GM12872 (cell line): ENCODE measurements around the gene LDLRAD4.

Experiments used
- TF ChIP-seq, protein P1 (sequence below): IDR thresholded peaks from 3 replicates; pipeline ENCODE4 v1.5.1; 2011; ENCODE audit warnings: low read depth, mild to moderate bottlenecking, low read length, moderate library complexity; ENCODE audit not compliant: insufficient read depth

Gene LDLRAD4

DNA sequence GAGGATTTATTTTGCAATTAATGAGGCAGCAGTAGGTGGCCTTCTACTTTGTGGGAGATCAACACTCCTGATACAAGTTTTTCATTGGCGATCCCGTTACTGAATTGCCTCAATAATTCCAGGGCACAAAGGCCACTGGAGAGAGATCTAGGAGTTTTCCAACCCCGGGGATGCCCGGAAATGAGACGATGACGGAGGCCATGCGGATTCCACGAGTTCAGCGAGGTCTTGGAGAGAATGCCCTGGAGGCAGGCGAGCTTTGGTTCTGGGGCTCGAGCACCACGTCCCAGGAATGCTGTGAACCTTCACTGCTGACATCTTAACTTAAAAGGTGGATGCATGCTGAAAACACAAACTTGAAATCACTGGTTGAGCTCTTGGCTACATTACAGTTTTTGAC lies 74.2 kb downstream of the LDLRAD4 start:
- TF ChIP-seq, protein P1, sequence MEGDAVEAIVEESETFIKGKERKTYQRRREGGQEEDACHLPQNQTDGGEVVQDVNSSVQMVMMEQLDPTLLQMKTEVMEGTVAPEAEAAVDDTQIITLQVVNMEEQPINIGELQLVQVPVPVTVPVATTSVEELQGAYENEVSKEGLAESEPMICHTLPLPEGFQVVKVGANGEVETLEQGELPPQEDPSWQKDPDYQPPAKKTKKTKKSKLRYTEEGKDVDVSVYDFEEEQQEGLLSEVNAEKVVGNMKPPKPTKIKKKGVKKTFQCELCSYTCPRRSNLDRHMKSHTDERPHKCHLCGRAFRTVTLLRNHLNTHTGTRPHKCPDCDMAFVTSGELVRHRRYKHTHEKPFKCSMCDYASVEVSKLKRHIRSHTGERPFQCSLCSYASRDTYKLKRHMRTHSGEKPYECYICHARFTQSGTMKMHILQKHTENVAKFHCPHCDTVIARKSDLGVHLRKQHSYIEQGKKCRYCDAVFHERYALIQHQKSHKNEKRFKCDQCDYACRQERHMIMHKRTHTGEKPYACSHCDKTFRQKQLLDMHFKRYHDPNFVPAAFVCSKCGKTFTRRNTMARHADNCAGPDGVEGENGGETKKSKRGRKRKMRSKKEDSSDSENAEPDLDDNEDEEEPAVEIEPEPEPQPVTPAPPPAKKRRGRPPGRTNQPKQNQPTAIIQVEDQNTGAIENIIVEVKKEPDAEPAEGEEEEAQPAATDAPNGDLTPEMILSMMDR: no peak

DNA sequence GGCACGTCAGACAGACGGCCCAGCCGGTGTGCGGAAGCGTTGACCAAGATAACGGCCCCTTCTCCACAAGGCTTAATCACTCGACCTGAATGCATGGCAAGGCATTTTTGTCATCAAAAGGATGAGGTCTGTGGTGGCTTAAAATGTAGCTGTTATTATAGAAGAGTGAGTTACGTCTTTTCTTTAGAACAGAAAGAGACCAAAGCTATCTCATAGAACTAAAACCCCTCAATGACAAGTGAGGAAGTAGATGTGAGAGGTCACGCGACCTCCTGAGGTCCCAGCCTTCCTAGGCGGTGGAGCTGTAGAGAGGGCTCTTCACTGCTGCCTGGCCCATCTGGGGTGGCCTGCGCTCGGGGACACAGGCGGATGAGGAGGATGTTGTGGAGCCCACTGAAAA lies 75.7 kb downstream of the LDLRAD4 start:
- TF ChIP-seq, protein P1: no peak

DNA sequence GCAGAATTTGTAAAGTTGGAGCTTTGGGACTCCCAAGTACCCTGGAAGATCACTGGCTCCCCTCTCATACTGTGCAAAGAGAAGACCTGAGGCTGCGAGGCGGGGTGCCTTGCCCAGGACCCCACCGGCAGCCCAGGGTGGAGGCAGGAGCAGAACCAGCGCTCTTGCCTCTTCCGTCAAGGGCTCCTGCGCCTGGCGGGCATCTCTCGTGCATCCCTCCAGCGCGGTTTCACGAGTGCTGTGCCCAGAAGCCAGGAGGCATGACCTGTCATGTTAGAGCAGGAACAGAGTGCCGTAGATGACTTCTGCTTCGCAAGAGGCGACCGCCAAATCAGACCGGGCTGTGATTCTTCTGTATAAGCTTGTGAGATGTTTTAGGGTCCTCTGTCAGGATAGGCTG lies 77.3 kb downstream of the LDLRAD4 start:
- TF ChIP-seq, protein P1: no peak

DNA sequence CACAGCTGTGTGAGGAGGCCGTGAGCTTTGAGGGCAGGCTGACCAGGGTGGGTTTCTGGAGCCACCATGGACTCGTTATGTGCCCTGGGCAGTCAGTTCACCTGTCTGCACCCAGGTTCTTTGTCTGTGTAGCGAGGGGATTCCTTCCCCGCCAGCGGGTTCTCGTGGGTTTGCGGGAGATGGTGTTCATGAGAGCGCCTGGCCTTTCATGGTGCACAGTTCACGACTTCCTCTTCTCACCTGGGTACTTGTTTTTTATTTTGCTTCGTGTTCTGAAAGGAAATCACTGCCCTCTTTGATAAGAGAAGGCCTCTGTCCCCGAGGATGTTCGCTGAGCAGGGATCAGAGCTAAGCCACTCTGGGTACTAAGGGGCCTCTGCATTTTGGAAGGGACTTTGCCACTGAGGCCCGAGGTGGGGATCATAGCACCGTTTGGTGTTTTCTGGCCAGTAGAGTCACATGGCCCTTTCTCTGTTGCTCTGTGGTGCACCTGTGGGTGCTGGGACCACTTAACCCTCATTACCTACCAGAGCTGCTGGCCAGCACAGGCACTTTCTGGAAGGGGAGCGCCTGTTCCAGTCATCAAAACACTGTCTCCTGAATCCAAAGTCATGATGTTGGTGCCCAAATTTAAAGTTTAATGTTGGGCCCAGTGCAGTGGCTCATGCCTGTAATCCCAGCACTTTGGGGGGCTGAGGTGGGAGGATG lies 78.5 kb downstream of the LDLRAD4 start:
- TF ChIP-seq, protein P1: no peak

DNA sequence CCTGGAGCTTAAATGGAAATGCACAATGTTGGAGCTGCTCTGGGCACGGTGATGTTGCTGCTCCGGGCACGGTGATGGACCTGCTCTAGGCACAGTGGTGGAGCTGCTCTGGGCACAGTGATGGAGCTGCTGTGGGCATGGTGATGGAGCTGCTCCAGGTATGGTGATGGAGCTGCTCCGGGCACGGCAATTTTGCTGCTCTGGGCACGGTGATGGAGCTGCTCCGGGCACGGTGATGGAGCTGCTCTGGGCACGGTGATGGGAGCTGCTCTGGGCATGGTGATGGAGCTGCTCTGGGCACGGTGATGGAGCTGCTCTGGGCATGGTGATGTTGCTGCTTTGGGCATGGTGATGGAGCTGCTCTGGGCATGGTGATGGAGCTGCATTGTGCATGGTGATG lies 79.7 kb downstream of the LDLRAD4 start:
- TF ChIP-seq, protein P1: no peak

DNA sequence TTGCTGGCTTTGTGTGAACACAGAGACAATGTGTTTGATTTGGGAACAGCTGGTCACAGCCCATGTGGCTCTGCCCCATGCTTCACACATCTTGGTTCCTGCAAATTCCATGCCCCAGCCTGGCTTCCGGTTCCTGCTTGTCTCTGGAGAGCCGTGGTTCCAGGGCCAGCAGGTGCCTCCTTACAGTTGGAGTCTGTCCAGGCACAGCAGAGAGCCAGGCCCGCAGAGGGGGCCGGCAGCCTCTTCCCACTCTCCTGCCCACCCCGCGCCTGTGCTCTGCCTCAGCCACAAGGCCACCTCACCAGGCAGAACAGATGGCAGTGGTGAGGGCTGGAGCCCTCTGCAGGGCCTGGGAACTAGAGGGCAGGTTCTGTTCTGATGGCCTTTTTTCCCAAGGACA lies 81.5 kb downstream of the LDLRAD4 start:
- TF ChIP-seq, protein P1: no peak

DNA sequence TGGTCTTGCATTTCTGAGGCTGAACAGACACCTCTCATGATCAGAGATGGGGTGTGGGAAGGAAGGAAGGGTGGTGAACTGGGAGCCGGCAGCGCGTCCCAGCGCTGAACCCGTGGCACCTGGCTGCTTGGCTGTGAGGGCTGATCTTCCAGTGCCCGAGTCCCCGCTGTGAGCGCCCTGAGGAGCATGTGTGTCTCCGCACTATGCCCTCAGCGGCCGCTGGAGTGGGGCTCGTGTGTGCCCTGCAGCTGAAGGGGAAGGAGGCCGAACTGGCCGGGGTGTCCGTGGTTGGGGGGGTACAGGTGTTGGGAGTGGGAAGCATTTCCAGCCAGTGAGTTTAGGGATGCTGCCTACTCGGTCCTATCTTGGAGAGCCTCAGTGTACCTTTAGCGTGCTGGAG lies 82.2 kb downstream of the LDLRAD4 start:
- TF ChIP-seq, protein P1: no peak
